SU-DHL-6 (cell line): Measurements from ENCODE around the gene SERPINB3.

Experiments
- EZH2phosphoT487 ChIP-seq: fragments of 200-600 bp; sonication (generic), shearing (Covaris generic); conservative IDR thresholded peaks from 2 replicates; pipeline ENCODE4 v1.6.1; 2018; ENCODE audit warnings: mild to moderate bottlenecking, antibody characterized with exemption, low read length, moderate library complexity, mixed read lengths
- TF ChIP-seq, protein P1 (sequence below): fragments of 200-600 bp; sonication (generic); IDR thresholded peaks from one replicate; pipeline ENCODE4 v1.5.1; 2017; ENCODE audit warnings: antibody characterized with exemption, mild to moderate bottlenecking, low read length, moderate library complexity; ENCODE audit not compliant: insufficient read depth, poor library complexity, severe bottlenecking

GRCh38 chr18:63701952-63702351 is 40.3 kb upstream of the SERPINB3 start:
- TF ChIP-seq, protein P1, sequence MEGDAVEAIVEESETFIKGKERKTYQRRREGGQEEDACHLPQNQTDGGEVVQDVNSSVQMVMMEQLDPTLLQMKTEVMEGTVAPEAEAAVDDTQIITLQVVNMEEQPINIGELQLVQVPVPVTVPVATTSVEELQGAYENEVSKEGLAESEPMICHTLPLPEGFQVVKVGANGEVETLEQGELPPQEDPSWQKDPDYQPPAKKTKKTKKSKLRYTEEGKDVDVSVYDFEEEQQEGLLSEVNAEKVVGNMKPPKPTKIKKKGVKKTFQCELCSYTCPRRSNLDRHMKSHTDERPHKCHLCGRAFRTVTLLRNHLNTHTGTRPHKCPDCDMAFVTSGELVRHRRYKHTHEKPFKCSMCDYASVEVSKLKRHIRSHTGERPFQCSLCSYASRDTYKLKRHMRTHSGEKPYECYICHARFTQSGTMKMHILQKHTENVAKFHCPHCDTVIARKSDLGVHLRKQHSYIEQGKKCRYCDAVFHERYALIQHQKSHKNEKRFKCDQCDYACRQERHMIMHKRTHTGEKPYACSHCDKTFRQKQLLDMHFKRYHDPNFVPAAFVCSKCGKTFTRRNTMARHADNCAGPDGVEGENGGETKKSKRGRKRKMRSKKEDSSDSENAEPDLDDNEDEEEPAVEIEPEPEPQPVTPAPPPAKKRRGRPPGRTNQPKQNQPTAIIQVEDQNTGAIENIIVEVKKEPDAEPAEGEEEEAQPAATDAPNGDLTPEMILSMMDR = no peak
- TF ChIP-seq EZH2phosphoT487 = no peak
